IMR-90 (cell line): ENCODE measurements around the gene PROSER2. TPM values are rescaled to one million over a fixed set of nuclear protein-coding genes. Genes with fewer than 3 reads are reported as not detected.

Experiments used
- ATAC-seq: fragments of 200-7000 bp; cut with Tn5 transposase; 2 replicates; pipeline ENCODE4 v1.9.1; 2020; ENCODE audit warnings: low read depth, mild to moderate bottlenecking, moderate library complexity
- BruUV-seq: library from RNA; stranded (reverse); fragments of 400-500 nt; replicated peaks from 2 replicates; lab custom pipeline; 2021; lab: Mats Ljungman, UMichigan
- CTCF ChIA-PET: fragments of 300-600 bp; formaldehyde crosslinking; extraction: SDS; loops from one replicate; lab custom pipeline; 2021; ENCODE audit warnings: antibody characterized with exemption; lab: Yijun Ruan, JAX
- POLR2A ChIA-PET: fragments of 300-600 bp; sonication (Branson Sonifier 250); formaldehyde crosslinking; loops from one replicate; lab custom pipeline; 2022; ENCODE audit warnings: antibody characterized with exemption; ENCODE audit not compliant: unreplicated experiment; lab: Charles Lee
- DNase-seq: peaks from one replicate; pipeline ENCODE4 v3.0.0; 2013
- H2AFZ ChIP-seq: replicated peaks from 2 replicates; pipeline ENCODE3; 2013; ENCODE audit warnings: low read length, mild to moderate bottlenecking; ENCODE audit not compliant: poor library complexity
- H2AK5ac ChIP-seq: 2 replicates; pipeline ENCODE4 v1.6.1; 2013; ENCODE audit warnings: low read depth, low read length, inconsistent platforms
- H2AK9ac ChIP-seq: replicated peaks from 2 replicates; pipeline ENCODE3; 2013; ENCODE audit warnings: mild to moderate bottlenecking, low read depth, low read length, moderate library complexity; ENCODE audit not compliant: poor library complexity
- H2BK120ac ChIP-seq: 2 replicates; pipeline ENCODE4 v1.6.1; 2013; ENCODE audit warnings: low read depth, low read length, inconsistent platforms
- H2BK15ac ChIP-seq: 3 replicates; pipeline ENCODE4 v1.6.1; 2013; ENCODE audit warnings: low read depth, low read length, inconsistent platforms
- H2BK20ac ChIP-seq: 2 replicates; pipeline ENCODE4 v1.6.1; 2013; ENCODE audit warnings: low read depth, mild to moderate bottlenecking, inconsistent platforms, low read length, moderate library complexity
- H2BK5ac ChIP-seq: 2 replicates; pipeline ENCODE4 v1.6.1; 2013; ENCODE audit warnings: mild to moderate bottlenecking, low read depth, low read length, inconsistent platforms; ENCODE audit not compliant: poor library complexity, severe bottlenecking
- H3K14ac ChIP-seq: replicated peaks from 2 replicates; pipeline ENCODE4 v1.6.1; 2013; ENCODE audit warnings: low read depth, low read length, inconsistent platforms
- H3K18ac ChIP-seq: 2 replicates; pipeline ENCODE4 v1.6.1; 2013; ENCODE audit warnings: low read depth, low read length, control low read depth
- H3K23ac ChIP-seq: 2 replicates; pipeline ENCODE4 v1.6.1; 2013; ENCODE audit warnings: low read depth, low read length, inconsistent platforms
- H3K27ac ChIP-seq: 2 replicates; pipeline ENCODE4 v1.5.1; 2013; ENCODE audit warnings: mild to moderate bottlenecking, control low read depth, low read length; ENCODE audit not compliant: insufficient read depth
- H3K27me3 ChIP-seq: 2 replicates; pipeline ENCODE4 v1.6.1; 2013; ENCODE audit warnings: low read length; ENCODE audit not compliant: control insufficient read depth, insufficient read depth
- H3K36me3 ChIP-seq: 2 replicates; pipeline ENCODE4 v1.6.1; 2013; ENCODE audit warnings: low read length, mixed read lengths; ENCODE audit not compliant: control insufficient read depth, insufficient read depth
- H3K4ac ChIP-seq: 2 replicates; pipeline ENCODE4 v1.6.1; 2013; ENCODE audit warnings: low read depth, low read length, inconsistent platforms
- H3K4me1 ChIP-seq: 2 replicates; pipeline ENCODE4 v1.6.1; 2013; ENCODE audit warnings: low read length, mixed read lengths; ENCODE audit not compliant: control insufficient read depth, insufficient read depth
- H3K4me2 ChIP-seq: 2 replicates; pipeline ENCODE4 v1.6.1; 2013; ENCODE audit warnings: low read depth, mild to moderate bottlenecking, control low read depth, low read length, moderate library complexity
- H3K4me3 ChIP-seq: 2 replicates; pipeline ENCODE4 v1.5.1; 2013; ENCODE audit warnings: low read depth, mild to moderate bottlenecking, control low read depth, low read length, moderate library complexity; ENCODE audit not compliant: insufficient read depth
- H3K56ac ChIP-seq: 2 replicates; pipeline ENCODE4 v1.6.1; 2013; ENCODE audit warnings: low read length, inconsistent platforms; ENCODE audit not compliant: insufficient read depth; ENCODE audit errors: extremely low read depth
- H3K79me1 ChIP-seq, 2 experiments: 2 replicates each; pipeline ENCODE4 v1.6.1; 2013; ENCODE audit warnings: low read length in 2 of 2, inconsistent platforms in 1 of 2, low read depth in 1 of 2
- H3K9ac ChIP-seq: 2 replicates; pipeline ENCODE4 v1.6.1; 2013; ENCODE audit warnings: low read depth, low read length, control low read depth
- H3K9me1 ChIP-seq: 2 replicates; pipeline ENCODE4 v1.6.1; 2013; ENCODE audit warnings: low read length, inconsistent platforms; ENCODE audit not compliant: insufficient read depth
- H3K9me3 ChIP-seq: 2 replicates; pipeline ENCODE4 v1.6.1; 2013; ENCODE audit warnings: low read length; ENCODE audit not compliant: control insufficient read depth, insufficient read depth
- H4K20me1 ChIP-seq: 2 replicates; pipeline ENCODE4 v1.6.1; 2013; ENCODE audit warnings: low read length, inconsistent platforms; ENCODE audit not compliant: insufficient read depth
- H4K5ac ChIP-seq: 2 replicates; pipeline ENCODE4 v1.6.1; 2013; ENCODE audit warnings: mild to moderate bottlenecking, low read depth, low read length, control low read depth
- H4K8ac ChIP-seq, 2 experiments: 2 replicates each; pipeline ENCODE4 v1.6.1; 2013; ENCODE audit warnings: low read depth in 2 of 2, low read length in 2 of 2, control low read depth in 1 of 2, inconsistent platforms in 1 of 2
- H4K91ac ChIP-seq: 2 replicates; pipeline ENCODE4 v1.6.1; 2013; ENCODE audit warnings: low read depth, low read length, inconsistent platforms; ENCODE audit not compliant: insufficient read depth
- MAFK ChIP-seq: IDR thresholded peaks from 2 replicates; pipeline ENCODE4 v1.6.1; 2012; ENCODE audit warnings: low read depth, low read length, improper control_type of control experiment
- NFE2L2 ChIP-seq: fragments of 150-350 bp; IDR thresholded peaks from 2 replicates; pipeline ENCODE4 v1.6.1; 2016; ENCODE audit warnings: low read depth, mild to moderate bottlenecking, low read length
- SMC3 ChIP-seq: fragments of 150-350 bp; IDR thresholded peaks from 2 replicates; pipeline ENCODE4 v1.6.1; 2016; ENCODE audit warnings: low read depth, mild to moderate bottlenecking, antibody characterized with exemption, low read length, moderate library complexity
- USF2 ChIP-seq: fragments of 150-350 bp; IDR thresholded peaks from 2 replicates; pipeline ENCODE4 v1.6.1; 2017; ENCODE audit warnings: mild to moderate bottlenecking, antibody characterized with exemption, low read length, low read depth
- WGBS, 2 experiments: methylation state at CpG; one replicate each; pipeline versions ENCODE4 v1.1.5 to v1.1.7; 2013; ENCODE audit warnings: missing lambda C conversion rate in 2 of 2; ENCODE audit not compliant: insufficient read length in 1 of 2; ENCODE audit errors: extremely low coverage in 2 of 2; 5-methylcytosine and 5-hydroxymethylcytosine counted together
- dilution Hi-C: fragments of 300-500 bp; cut with HindIII; formaldehyde crosslinking; loops from one replicate; pipeline ENCODE4 v1.14.3; 2018; ENCODE audit warnings: low sequenced_read_pairs; ENCODE audit not compliant: unreplicated experiment
- in situ Hi-C: fragments of 300-500 bp; cut with MboI; formaldehyde crosslinking; loops from 3 replicates; pipeline ENCODE4 v1.14.3; 2019; ENCODE audit warnings: low sequenced_read_pairs, inconsistent platforms, mixed read lengths
- intact Hi-C: fragments of 100-400 bp; cut with micrococcal nuclease; formaldehyde crosslinking; loops from 2 replicates; pipeline ENCODE4 v1.10.0; 2022
- polyA plus RNA-seq, 3 experiments: library from polyadenylated mRNA; depleted of rRNA; stranded (reverse); fragments of >200 nt; gene quantifications; 2 replicates each; pipeline ENCODE4 v1.2.3, GENCODE V29; 2012; ENCODE audit warnings: low replicate concordance in 1 of 3
- total RNA-seq: library from RNA; depleted of rRNA; stranded (reverse); fragments of >200 nt; gene quantifications from 2 replicates; pipeline ENCODE4 v1.2.3, GENCODE V29; 2012

The PROSER2 gene
- total and polyA plus RNA-seq, 2 of the 4 experiments (the other 2 are of a cell fraction): 1.4 to 2.0 TPM

GRCh38 chr10:11841375-11841774 lies 18.2 kb downstream of the PROSER2 start:
- TF ChIP-seq SMC3 (no peak), MAFK (no peak), USF2 (no peak), NFE2L2 (no peak)
- ChIA-PET CTCF (no interaction called here), POLR2A (no interaction called here)
- no peak overlapping the region for H3K4ac ChIP-seq
- H3K4me1 ChIP-seq: peaks cover 1% of the 10 kb centered on the region; the same call in 1 of the 2 replicates
- H3K4me3 ChIP-seq: no peak overlapping the region
- no peak overlapping the region for H2BK20ac ChIP-seq
- no peak overlapping the region for H2AK9ac ChIP-seq
- no TSS peak for BruUV-seq
- H3K4me2 ChIP-seq: no peak overlapping the region
- no peak overlapping the region for H3K18ac ChIP-seq
- ATAC-seq (no peak), DNase-seq (no peak)
- H3K9ac ChIP-seq: no peak overlapping the region
- H4K20me1 ChIP-seq: no peaks in the 10 kb centered on the region
- H4K8ac ChIP-seq: no peak overlapping the region
- WGBS, 2 experiments: no CpG with 5 or more reads among the region's 3 CpGs
- no peaks in the 10 kb centered on the region for H3K36me3 ChIP-seq
- no peak overlapping the region for H2BK5ac ChIP-seq
- H2AFZ ChIP-seq: no peak overlapping the region
- no peaks in the 10 kb centered on the region for H3K27me3 ChIP-seq
- dilution Hi-C loops (no loop called here), in situ Hi-C loops (no loop called here), intact Hi-C loops (no loop called here)
- no peak overlapping the region for H2AK5ac ChIP-seq
- H2BK120ac ChIP-seq: no peak overlapping the region
- peaks cover 2 to 5% of the 10 kb centered on the region in 2 experiments; a peak in 3 of 4 replicates for H3K79me1 ChIP-seq
- no peaks in the 10 kb centered on the region; the same call in 1 of the 2 replicates for H3K9me1 ChIP-seq
- no peak overlapping the region for H3K56ac ChIP-seq
- no peak overlapping the region for H4K91ac ChIP-seq
- H3K23ac ChIP-seq: no peak overlapping the region
- no peak overlapping the region for H4K5ac ChIP-seq
- H3K9me3 ChIP-seq: no peaks in the 10 kb centered on the region
- H2BK15ac ChIP-seq: no peak overlapping the region
- no peak overlapping the region for H3K14ac ChIP-seq
- H3K27ac ChIP-seq: no peak overlapping the region
